ENCODE measurements around the gene PRSS36.

The PRSS36 gene

GRCh38 chr16:31113121-31114120 lies 36.4 kb downstream of the PRSS36 start:
- TF ChIP-seq L3MBTL2 (conservative IDR thresholded peaks at IDR 0.05) (no peak), BHLHE40 (IDR thresholded peaks at IDR 0.05; ENCODE audit: borderline replicate concordance) (no peak), PKNOX1 (IDR thresholded peaks at IDR 0.05) (no peak), FOXK2 (IDR thresholded peaks at IDR 0.05) (no peak), ELF4 (IDR thresholded peaks at IDR 0.05) (no peak), CTBP1 (IDR thresholded peaks at IDR 0.05; ENCODE audit: borderline replicate concordance) (no peak), FOXM1 (IDR thresholded peaks at IDR 0.05; ENCODE audit: borderline replicate concordance) (no peak), LEF1 (IDR thresholded peaks at IDR 0.05; ENCODE audit: borderline replicate concordance) (no peak), ARNT (IDR thresholded peaks at IDR 0.05) (no peak)
- POLR2A ChIA-PET: no interaction called here
- no peak for DNase-seq (ENCODE audit: extremely low spot score)
- CTCF ChIA-PET: no interaction called here

- POLR2A ChIA-PET: no interaction called here
- CTCF ChIA-PET: no interaction called here
- no peak for TF ChIP-seq L3MBTL2 (conservative IDR thresholded peaks at IDR 0.05)
- no peak for TF ChIP-seq ARNT (IDR thresholded peaks at IDR 0.05)
- no peak for TF ChIP-seq SP1 (IDR thresholded peaks at IDR 0.05)
- TF ChIP-seq ZNF384 (IDR thresholded peaks at IDR 0.05): no peak
- no peak for TF ChIP-seq HDGF (IDR thresholded peaks at IDR 0.05; ENCODE audit: borderline replicate concordance)
- no peak for TF ChIP-seq TARDBP (IDR thresholded peaks at IDR 0.05)
- no peak for TF ChIP-seq BHLHE40 (IDR thresholded peaks at IDR 0.05; ENCODE audit: borderline replicate concordance)
- TF ChIP-seq SUZ12 (IDR thresholded peaks at IDR 0.05): no peak
- TF ChIP-seq LEF1 (IDR thresholded peaks at IDR 0.05; ENCODE audit: borderline replicate concordance): no peak
- TF ChIP-seq ELF4 (IDR thresholded peaks at IDR 0.05): no peak
- TF ChIP-seq FOXK2 (IDR thresholded peaks at IDR 0.05): no peak
- no peak for TF ChIP-seq PKNOX1 (IDR thresholded peaks at IDR 0.05)
- TF ChIP-seq CTBP1 (IDR thresholded peaks at IDR 0.05; ENCODE audit: borderline replicate concordance): no peak
- TF ChIP-seq NFRKB (IDR thresholded peaks at IDR 0.05): no peak
- no peak for TF ChIP-seq FOXA1 (IDR thresholded peaks at IDR 0.05)
- no peak for TF ChIP-seq FOXM1 (IDR thresholded peaks at IDR 0.05; ENCODE audit: borderline replicate concordance)
- DNase-seq (ENCODE audit: extremely low spot score): no peak
Measured at GRCh38 chr16:31112711-31113110, 37.2 kb downstream of the PRSS36 start.

- POLR2A ChIA-PET: interaction anchor here (0.7 to 1.2 kb wide), 2 partner anchors 10 to 68 kb away, joined by 4 read pairs; partner anchors contain the start of gene FUS
- CTCF ChIA-PET: interaction anchor here (0.5 kb wide), 1 partner anchor 1038 kb away, joined by 3 read pairs; no protein-coding TSS in a partner anchor
- TF ChIP-seq LEF1 (IDR thresholded peaks at IDR 0.05; ENCODE audit: borderline replicate concordance): no peak
- TF ChIP-seq ELF4 (IDR thresholded peaks at IDR 0.05): no peak
- no peak for TF ChIP-seq L3MBTL2 (conservative IDR thresholded peaks at IDR 0.05)
- TF ChIP-seq ARNT (IDR thresholded peaks at IDR 0.05): no peak
- no peak for TF ChIP-seq CTBP1 (IDR thresholded peaks at IDR 0.05; ENCODE audit: borderline replicate concordance)
- no peak for TF ChIP-seq FOXA1 (IDR thresholded peaks at IDR 0.05)
- TF ChIP-seq NFRKB (IDR thresholded peaks at IDR 0.05): no peak
- no peak for TF ChIP-seq BHLHE40 (IDR thresholded peaks at IDR 0.05; ENCODE audit: borderline replicate concordance)
- no peak for TF ChIP-seq PKNOX1 (IDR thresholded peaks at IDR 0.05)
- no peak for TF ChIP-seq TARDBP (IDR thresholded peaks at IDR 0.05)
- TF ChIP-seq SP1 (IDR thresholded peaks at IDR 0.05): no peak
- TF ChIP-seq HDGF (IDR thresholded peaks at IDR 0.05; ENCODE audit: borderline replicate concordance): no peak
- TF ChIP-seq FOXM1 (IDR thresholded peaks at IDR 0.05; ENCODE audit: borderline replicate concordance): no peak
- no peak for TF ChIP-seq SUZ12 (IDR thresholded peaks at IDR 0.05)
- no peak for TF ChIP-seq ZNF384 (IDR thresholded peaks at IDR 0.05)
- TF ChIP-seq FOXK2 (IDR thresholded peaks at IDR 0.05): no peak
Measured at GRCh38 chr16:31111881-31112466, 37.9 kb downstream of the PRSS36 start.

GRCh38 chr16:31110106-31111034 lies 39.5 kb downstream of the PRSS36 start:
- TF ChIP-seq ARNT (IDR thresholded peaks at IDR 0.05): no peak
- ChIA-PET POLR2A (no interaction called here), CTCF (no interaction called here)
- no peak for DNase-seq (ENCODE audit: extremely low spot score)

More at GRCh38 chr16:31111881-31112466, 37.9 kb downstream of the PRSS36 start:
- no peak for DNase-seq (ENCODE audit: extremely low spot score)

GRCh38 chr16:31109622-31110021 lies 40.2 kb downstream of the PRSS36 start:
- DNase-seq (ENCODE audit: extremely low spot score): no peak
- no peak for TF ChIP-seq PKNOX1 (IDR thresholded peaks at IDR 0.05)
- no peak for TF ChIP-seq NFRKB (IDR thresholded peaks at IDR 0.05)
- no peak for TF ChIP-seq FOXA1 (IDR thresholded peaks at IDR 0.05)
- TF ChIP-seq FOXM1 (IDR thresholded peaks at IDR 0.05; ENCODE audit: borderline replicate concordance): no peak
- no peak for TF ChIP-seq L3MBTL2 (conservative IDR thresholded peaks at IDR 0.05)
- TF ChIP-seq SUZ12 (IDR thresholded peaks at IDR 0.05): no peak
- TF ChIP-seq ELF4 (IDR thresholded peaks at IDR 0.05): no peak
- ChIA-PET POLR2A (no interaction called here), CTCF (no interaction called here)
